ENCODE data around the gene BRD7.

BRD7 gene

DNA sequence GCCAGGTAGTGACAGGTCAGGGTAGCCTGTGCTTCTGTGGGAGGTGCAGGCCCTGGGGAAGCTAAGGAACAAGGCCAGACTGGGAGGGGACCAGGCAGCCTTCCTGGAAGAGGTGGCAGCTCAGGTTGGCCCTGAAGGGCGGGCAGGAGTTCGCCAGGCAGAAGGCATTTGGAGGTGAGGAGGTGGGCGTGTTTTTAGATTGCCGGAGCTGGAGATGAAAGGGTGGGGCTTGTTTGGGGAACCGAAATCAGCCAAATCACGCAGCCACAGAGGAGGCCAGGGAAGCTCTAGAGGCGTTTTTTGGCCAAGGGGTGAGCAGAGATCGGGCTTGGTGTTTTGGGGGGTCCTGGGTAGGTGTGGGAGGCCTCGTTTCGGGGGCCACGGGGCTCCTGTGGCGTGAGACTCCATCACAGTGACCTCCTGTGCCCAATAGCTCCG, 94.9 kb downstream of the BRD7 start (continued):
- TF ChIP-seq ZNF311 (tag by site-specific recombination; IDR thresholded peaks at IDR 0.05; ENCODE audit: borderline replicate concordance) (no peak), KLF8 (tag by site-specific recombination; IDR thresholded peaks at IDR 0.05) (no peak), ZNF211 (tag by site-specific recombination; IDR thresholded peaks at IDR 0.05; ENCODE audit: low read depth) (no peak), GLIS1 (tag by site-specific recombination; IDR thresholded peaks at IDR 0.05) (no peak), SCRT1 (tag by site-specific recombination; IDR thresholded peaks at IDR 0.05; ENCODE audit: borderline replicate concordance) (no peak), ZNF157 (tag by site-specific recombination; IDR thresholded peaks at IDR 0.05) (no peak), ZNF292 (tag by site-specific recombination; IDR thresholded peaks at IDR 0.05; ENCODE audit: borderline replicate concordance, low read depth) (no peak), ZNF426 (tag by site-specific recombination; IDR thresholded peaks at IDR 0.05) (no peak)
- TF ChIP-seq, protein P1, sequence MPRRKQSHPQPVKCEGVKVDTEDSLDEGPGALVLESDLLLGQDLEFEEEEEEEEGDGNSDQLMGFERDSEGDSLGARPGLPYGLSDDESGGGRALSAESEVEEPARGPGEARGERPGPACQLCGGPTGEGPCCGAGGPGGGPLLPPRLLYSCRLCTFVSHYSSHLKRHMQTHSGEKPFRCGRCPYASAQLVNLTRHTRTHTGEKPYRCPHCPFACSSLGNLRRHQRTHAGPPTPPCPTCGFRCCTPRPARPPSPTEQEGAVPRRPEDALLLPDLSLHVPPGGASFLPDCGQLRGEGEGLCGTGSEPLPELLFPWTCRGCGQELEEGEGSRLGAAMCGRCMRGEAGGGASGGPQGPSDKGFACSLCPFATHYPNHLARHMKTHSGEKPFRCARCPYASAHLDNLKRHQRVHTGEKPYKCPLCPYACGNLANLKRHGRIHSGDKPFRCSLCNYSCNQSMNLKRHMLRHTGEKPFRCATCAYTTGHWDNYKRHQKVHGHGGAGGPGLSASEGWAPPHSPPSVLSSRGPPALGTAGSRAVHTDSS (tag by site-specific recombination; IDR thresholded peaks at IDR 0.05): no peak
- TF ChIP-seq, protein P2, sequence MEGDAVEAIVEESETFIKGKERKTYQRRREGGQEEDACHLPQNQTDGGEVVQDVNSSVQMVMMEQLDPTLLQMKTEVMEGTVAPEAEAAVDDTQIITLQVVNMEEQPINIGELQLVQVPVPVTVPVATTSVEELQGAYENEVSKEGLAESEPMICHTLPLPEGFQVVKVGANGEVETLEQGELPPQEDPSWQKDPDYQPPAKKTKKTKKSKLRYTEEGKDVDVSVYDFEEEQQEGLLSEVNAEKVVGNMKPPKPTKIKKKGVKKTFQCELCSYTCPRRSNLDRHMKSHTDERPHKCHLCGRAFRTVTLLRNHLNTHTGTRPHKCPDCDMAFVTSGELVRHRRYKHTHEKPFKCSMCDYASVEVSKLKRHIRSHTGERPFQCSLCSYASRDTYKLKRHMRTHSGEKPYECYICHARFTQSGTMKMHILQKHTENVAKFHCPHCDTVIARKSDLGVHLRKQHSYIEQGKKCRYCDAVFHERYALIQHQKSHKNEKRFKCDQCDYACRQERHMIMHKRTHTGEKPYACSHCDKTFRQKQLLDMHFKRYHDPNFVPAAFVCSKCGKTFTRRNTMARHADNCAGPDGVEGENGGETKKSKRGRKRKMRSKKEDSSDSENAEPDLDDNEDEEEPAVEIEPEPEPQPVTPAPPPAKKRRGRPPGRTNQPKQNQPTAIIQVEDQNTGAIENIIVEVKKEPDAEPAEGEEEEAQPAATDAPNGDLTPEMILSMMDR (tag by site-specific recombination; IDR thresholded peaks at IDR 0.05): no peak
- TF ChIP-seq, protein P3, sequence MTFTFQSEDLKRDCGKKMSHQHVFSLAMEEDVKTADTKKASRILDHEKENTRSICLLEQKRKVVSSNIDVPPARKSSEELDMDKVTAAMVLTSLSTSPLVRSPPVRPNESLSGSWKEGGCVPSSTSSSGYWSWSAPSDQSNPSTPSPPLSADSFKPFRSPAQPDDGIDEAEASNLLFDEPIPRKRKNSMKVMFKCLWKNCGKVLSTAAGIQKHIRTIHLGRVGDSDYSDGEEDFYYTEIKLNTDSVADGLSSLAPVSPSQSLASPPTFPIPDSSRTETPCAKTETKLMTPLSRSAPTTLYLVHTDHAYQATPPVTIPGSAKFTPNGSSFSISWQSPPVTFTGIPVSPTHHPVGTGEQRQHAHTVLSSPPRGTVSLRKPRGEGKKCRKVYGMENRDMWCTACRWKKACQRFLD (tag by site-specific recombination; IDR thresholded peaks at IDR 0.05): no peak

DNA sequence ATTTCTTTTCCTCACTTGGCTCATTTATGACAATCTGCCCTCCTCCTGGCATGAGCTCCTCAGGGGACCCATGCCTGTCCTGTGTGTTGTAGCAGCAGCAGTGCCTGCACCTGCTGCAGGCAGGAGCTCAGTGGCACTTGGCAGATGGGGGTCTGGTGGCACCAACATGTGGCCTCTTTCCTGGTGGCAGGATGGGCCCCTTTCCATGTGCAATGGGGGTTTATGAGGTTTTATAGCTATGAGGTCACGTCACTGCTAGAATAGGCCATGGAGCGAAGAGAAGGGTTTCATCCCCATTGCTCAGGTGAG, 95.5 kb downstream of the BRD7 start:
- CTCF ChIA-PET: no interaction called here
- POLR2A ChIA-PET: interaction anchor here (0.5 kb wide), 1 partner anchor 19 kb away, joined by 3 read pairs; no protein-coding TSS in a partner anchor
- Histone ChIP-seq H3K9me3 (ENCODE audit: control insufficient read depth, insufficient read depth, low read depth, low read length) (no peaks in the 10 kb centered on the region), H3K4me1 (ENCODE audit: control insufficient read depth, insufficient read depth, low read length) (no peaks in the 10 kb centered on the region), H3K27ac (ENCODE audit: extremely low read depth, low read depth, low read length) (no peak overlapping the region), H3K36me3 (ENCODE audit: control insufficient read depth in 2 of 2, insufficient read depth in 1 of 2, low read length in 2 of 2) (no peaks in the 10 kb centered on the region), H3K4me3 (ENCODE audit: low read depth, low read length) (no peak overlapping the region)
- TF ChIP-seq HOXA7 (CRISPR knock-in tag; IDR thresholded peaks at IDR 0.05; ENCODE audit: borderline replicate concordance): no peak
- TF ChIP-seq YY1 (tag by site-specific recombination; IDR thresholded peaks at IDR 0.05): no peak
- TF ChIP-seq ZNF211 (tag by site-specific recombination; IDR thresholded peaks at IDR 0.05; ENCODE audit: low read depth): no peak
- no peak for TF ChIP-seq ZBTB8A (tag by site-specific recombination; IDR thresholded peaks at IDR 0.05)
- TF ChIP-seq ZSCAN16 (tag by site-specific recombination; IDR thresholded peaks at IDR 0.05): no peak
- TF ChIP-seq, protein P4, sequence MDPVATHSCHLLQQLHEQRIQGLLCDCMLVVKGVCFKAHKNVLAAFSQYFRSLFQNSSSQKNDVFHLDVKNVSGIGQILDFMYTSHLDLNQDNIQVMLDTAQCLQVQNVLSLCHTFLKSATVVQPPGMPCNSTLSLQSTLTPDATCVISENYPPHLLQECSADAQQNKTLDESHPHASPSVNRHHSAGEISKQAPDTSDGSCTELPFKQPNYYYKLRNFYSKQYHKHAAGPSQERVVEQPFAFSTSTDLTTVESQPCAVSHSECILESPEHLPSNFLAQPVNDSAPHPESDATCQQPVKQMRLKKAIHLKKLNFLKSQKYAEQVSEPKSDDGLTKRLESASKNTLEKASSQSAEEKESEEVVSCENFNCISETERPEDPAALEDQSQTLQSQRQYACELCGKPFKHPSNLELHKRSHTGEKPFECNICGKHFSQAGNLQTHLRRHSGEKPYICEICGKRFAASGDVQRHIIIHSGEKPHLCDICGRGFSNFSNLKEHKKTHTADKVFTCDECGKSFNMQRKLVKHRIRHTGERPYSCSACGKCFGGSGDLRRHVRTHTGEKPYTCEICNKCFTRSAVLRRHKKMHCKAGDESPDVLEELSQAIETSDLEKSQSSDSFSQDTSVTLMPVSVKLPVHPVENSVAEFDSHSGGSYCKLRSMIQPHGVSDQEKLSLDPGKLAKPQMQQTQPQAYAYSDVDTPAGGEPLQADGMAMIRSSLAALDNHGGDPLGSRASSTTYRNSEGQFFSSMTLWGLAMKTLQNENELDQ (tag by site-specific recombination; IDR thresholded peaks at IDR 0.05; ENCODE audit: low read depth): no peak
- no peak for TF ChIP-seq ZNF544 (tag by site-specific recombination; IDR thresholded peaks at IDR 0.05)
- no peak for TF ChIP-seq ZNF610 (tag by site-specific recombination; IDR thresholded peaks at IDR 0.05; ENCODE audit: borderline replicate concordance)
- TF ChIP-seq, protein P5, sequence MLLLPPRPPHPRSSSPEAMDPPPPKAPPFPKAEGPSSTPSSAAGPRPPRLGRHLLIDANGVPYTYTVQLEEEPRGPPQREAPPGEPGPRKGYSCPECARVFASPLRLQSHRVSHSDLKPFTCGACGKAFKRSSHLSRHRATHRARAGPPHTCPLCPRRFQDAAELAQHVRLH (tag by site-specific recombination; IDR thresholded peaks at IDR 0.05): no peak
- no peak for TF ChIP-seq ZNF350 (tag by site-specific recombination; IDR thresholded peaks at IDR 0.05)
- TF ChIP-seq, protein P6, sequence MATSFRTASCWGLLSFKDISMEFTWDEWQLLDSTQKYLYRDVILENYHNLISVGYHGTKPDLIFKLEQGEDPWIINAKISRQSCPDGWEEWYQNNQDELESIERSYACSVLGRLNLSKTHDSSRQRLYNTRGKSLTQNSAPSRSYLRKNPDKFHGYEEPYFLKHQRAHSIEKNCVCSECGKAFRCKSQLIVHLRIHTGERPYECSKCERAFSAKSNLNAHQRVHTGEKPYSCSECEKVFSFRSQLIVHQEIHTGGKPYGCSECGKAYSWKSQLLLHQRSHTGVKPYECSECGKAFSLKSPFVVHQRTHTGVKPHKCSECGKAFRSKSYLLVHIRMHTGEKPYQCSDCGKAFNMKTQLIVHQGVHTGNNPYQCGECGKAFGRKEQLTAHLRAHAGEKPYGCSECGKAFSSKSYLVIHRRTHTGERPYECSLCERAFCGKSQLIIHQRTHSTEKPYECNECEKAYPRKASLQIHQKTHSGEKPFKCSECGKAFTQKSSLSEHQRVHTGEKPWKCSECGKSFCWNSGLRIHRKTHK (tag by site-specific recombination; IDR thresholded peaks at IDR 0.05): no peak
- TF ChIP-seq, protein P7, sequence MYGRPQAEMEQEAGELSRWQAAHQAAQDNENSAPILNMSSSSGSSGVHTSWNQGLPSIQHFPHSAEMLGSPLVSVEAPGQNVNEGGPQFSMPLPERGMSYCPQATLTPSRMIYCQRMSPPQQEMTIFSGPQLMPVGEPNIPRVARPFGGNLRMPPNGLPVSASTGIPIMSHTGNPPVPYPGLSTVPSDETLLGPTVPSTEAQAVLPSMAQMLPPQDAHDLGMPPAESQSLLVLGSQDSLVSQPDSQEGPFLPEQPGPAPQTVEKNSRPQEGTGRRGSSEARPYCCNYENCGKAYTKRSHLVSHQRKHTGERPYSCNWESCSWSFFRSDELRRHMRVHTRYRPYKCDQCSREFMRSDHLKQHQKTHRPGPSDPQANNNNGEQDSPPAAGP (tag by site-specific recombination; IDR thresholded peaks at IDR 0.05): no peak
- no peak for TF ChIP-seq ZFP3 (tag by site-specific recombination; IDR thresholded peaks at IDR 0.05; ENCODE audit: low read depth)
- TF ChIP-seq ZNF501 (tag by site-specific recombination; IDR thresholded peaks at IDR 0.05): no peak
- TF ChIP-seq ZNF555 (tag by site-specific recombination; conservative IDR thresholded peaks at IDR 0.05): no peak
- no peak for TF ChIP-seq KLF1 (tag by site-specific recombination; IDR thresholded peaks at IDR 0.05)
- no peak for TF ChIP-seq KLF16 (tag by site-specific recombination; IDR thresholded peaks at IDR 0.05)
- TF ChIP-seq ZNF670 (tag by site-specific recombination; IDR thresholded peaks at IDR 0.05; ENCODE audit: low read depth): no peak

Measured in HEK293 (cell line).